ENCODE measurements around the gene KIF6.

- no peak for TF ChIP-seq CTCF (IDR thresholded peaks at IDR 0.05)
- no peak for TF ChIP-seq CBX2 (IDR thresholded peaks at IDR 0.05; ENCODE audit: borderline replicate concordance, low read depth)
Measured at GRCh38 chr6:39681674-39682121, 43.5 kb downstream of the KIF6 start.

Measured in A549 (cell line).